Common myeloid progenitor, CD34-positive (primary cell): ENCODE data around the gene LAMA4.
"Not testable (repeated sequence)": the region's sequence is repeated elsewhere in the genome, so short reads cannot be mapped to it uniquely, and the experiment has no call there.

Source experiments
- CTCF ChIA-PET: fragments of 350-600 bp; sonication (Branson Sonifier 250); formaldehyde crosslinking; loops from one replicate; lab custom pipeline; 2021; ENCODE audit warnings: antibody characterized with exemption; lab: Charles Lee
- POLR2A ChIA-PET: fragments of 350-600 bp; sonication (Branson Sonifier 250); formaldehyde crosslinking; loops from one replicate; lab custom pipeline; 2021; ENCODE audit warnings: antibody characterized with exemption; lab: Charles Lee
- DNase-seq, 3 donors: peaks; one replicate each; pipeline versions ENCODE4 v3.0.0 to v3.0.0-alpha.2; 2013
- H3K27ac ChIP-seq, 2 experiments: 1 replicate in 1 of 2; 2 replicates in 1 of 2; pipeline ENCODE4 v1.7.0; 2013; ENCODE audit warnings: inconsistent platforms in 2 of 2, low read length in 2 of 2, mild to moderate bottlenecking in 2 of 2, low read depth in 1 of 2, moderate library complexity in 1 of 2; ENCODE audit not compliant: severe bottlenecking in 2 of 2, insufficient read depth in 1 of 2, poor library complexity in 1 of 2
- H3K27me3 ChIP-seq, 5 experiments: replicated peaks in 2 of 5; 1 replicate in 3 of 5; 2 replicates in 2 of 5; pipeline versions ENCODE4 v1.6.1 to v1.7.0; 2013; ENCODE audit warnings: low read length in 4 of 5, mild to moderate bottlenecking in 2 of 5, moderate library complexity in 2 of 5, inconsistent platforms in 1 of 5; ENCODE audit not compliant: insufficient read depth in 5 of 5, control insufficient read depth in 4 of 5
- H3K36me3 ChIP-seq, 4 experiments: 1 replicate in 2 of 4; 2 replicates in 2 of 4; pipeline versions ENCODE4 v1.6.1 to v1.7.0; 2013; ENCODE audit warnings: low read length in 3 of 4, control low read depth in 1 of 4, mild to moderate bottlenecking in 1 of 4; ENCODE audit not compliant: control insufficient read depth in 4 of 4, insufficient read depth in 4 of 4
- H3K4me1 ChIP-seq, 4 experiments: 1 replicate in 3 of 4; 2 replicates in 1 of 4; pipeline versions ENCODE4 v1.6.1 to v1.7.1; 2013; ENCODE audit warnings: low read length in 3 of 4, mild to moderate bottlenecking in 3 of 4, control low read depth in 1 of 4, inconsistent platforms in 1 of 4, moderate library complexity in 1 of 4; ENCODE audit not compliant: control insufficient read depth in 4 of 4, insufficient read depth in 4 of 4; ENCODE audit errors: control extremely low read depth in 1 of 4
- H3K4me3 ChIP-seq, 7 experiments: 1 replicate in 4 of 7; 2 replicates in 3 of 7; pipeline versions ENCODE4 v1.5.1 to v1.7.0; 2013; ENCODE audit warnings: mild to moderate bottlenecking in 7 of 7, low read length in 6 of 7, moderate library complexity in 6 of 7, inconsistent platforms in 2 of 7, low read depth in 2 of 7, control low read depth in 1 of 7; ENCODE audit not compliant: insufficient read depth in 4 of 7, control insufficient read depth in 1 of 7; ENCODE audit errors: extremely low read depth in 1 of 7
- H3K9me3 ChIP-seq, 5 experiments: 1 replicate in 4 of 5; 2 replicates in 1 of 5; pipeline versions ENCODE4 v1.6.1 to v1.7.1; 2013; ENCODE audit warnings: low read length in 4 of 5, mild to moderate bottlenecking in 2 of 5, inconsistent platforms in 1 of 5, low read depth in 1 of 5, moderate library complexity in 1 of 5; ENCODE audit not compliant: control insufficient read depth in 4 of 5, insufficient read depth in 2 of 5; ENCODE audit errors: control extremely low read depth in 1 of 5
- WGBS: methylation state at CpG from one replicate; pipeline ENCODE4 v1.1.5; 2013; ENCODE audit not compliant: insufficient coverage; 5-methylcytosine and 5-hydroxymethylcytosine counted together

Gene LAMA4

DNA sequence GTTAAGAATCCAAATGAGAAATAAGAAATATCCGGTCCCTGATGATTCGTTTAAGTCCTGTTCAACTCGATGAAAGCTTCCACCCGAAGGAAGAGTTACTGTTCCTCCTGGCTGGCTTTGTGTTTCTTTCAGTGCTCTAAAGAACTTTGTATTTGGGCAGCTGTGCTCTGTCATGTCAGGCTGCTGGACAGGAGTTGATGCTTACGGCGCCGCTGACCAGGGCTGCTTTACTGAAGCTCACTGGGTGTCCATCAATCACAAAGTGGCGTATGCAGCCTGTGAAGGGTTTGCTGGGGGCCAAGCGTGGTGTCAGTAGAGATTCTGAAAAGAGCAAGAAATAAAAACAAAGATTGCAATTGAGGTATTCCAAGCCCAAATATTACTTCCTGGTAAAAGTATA lies 145.1 kb downstream of the LAMA4 start:
- Histone ChIP-seq H3K27ac (no peak overlapping the region), H3K4me1 (no peaks in the 10 kb centered on the region), H3K4me3 (no peak overlapping the region), H3K27me3 (no peaks in the 10 kb centered on the region), H3K9me3 (peaks cover 0 to 5% (median 0%) of the 10 kb centered on the region in 5 experiments), H3K36me3 (no peaks in the 10 kb centered on the region)
- DNase-seq = no peak
- POLR2A ChIA-PET = no interaction called here
- WGBS = 92% methylated on average over 8 of the region's 9 CpGs
- CTCF ChIA-PET = interaction anchor here (1.5 kb wide), 1 partner anchor 55 kb away, joined by 3 read pairs; no protein-coding TSS in a partner anchor

GRCh38 chr6:112106562-112106961 lies 147.8 kb downstream of the LAMA4 start:
- Histone ChIP-seq H3K27me3 (no peaks in the 10 kb centered on the region), H3K9me3 (peaks cover 0 to 5% (median 0%) of the 10 kb centered on the region in 5 experiments), H3K36me3 (no peaks in the 10 kb centered on the region), H3K27ac (no peak overlapping the region), H3K4me1 (no peaks in the 10 kb centered on the region), H3K4me3 (no peak overlapping the region)
- ChIA-PET POLR2A (no interaction called here), CTCF (interaction anchor here (1.8 kb wide), 1 partner anchor 17 kb away, joined by 5 read pairs; no protein-coding TSS in a partner anchor)
- WGBS = no CpG with 5 or more reads among the region's 2 CpGs
- no peak for DNase-seq

GRCh38 chr6:112106026-112106425 lies 148.3 kb downstream of the LAMA4 start:
- H3K36me3 ChIP-seq, H3K27ac ChIP-seq, H3K27me3 ChIP-seq, CTCF ChIA-PET, H3K9me3 ChIP-seq, POLR2A ChIA-PET, H3K4me3 ChIP-seq, H3K4me1 ChIP-seq, DNase-seq: not testable (repeated sequence)
- no CpG with 5 or more reads among the region's 2 CpGs for WGBS

DNA sequence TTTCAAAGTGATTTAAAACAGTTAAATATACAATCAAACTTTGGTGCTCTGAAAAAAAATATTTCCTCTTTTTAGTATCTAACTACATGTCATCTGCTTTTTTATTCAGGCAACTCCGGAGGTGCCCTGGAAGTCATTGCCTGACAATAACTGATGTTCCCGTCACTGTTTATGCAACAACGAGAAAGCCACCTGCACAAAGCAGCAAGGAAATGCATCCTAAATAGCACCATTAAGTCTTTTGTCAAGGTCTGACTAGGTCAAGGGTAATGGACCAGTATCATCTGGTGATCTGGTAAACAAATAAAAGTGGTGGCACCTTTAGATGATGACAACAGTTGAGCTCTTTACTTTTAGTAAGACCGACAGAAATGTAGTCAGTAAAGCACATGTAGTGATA lies 153.8 kb downstream of the LAMA4 start:
- no peaks in the 10 kb centered on the region for H3K4me1 ChIP-seq
- peaks cover 0 to 11% (median 2%) of the 10 kb centered on the region in 4 experiments for H3K36me3 ChIP-seq
- H3K4me3 ChIP-seq = no peak overlapping the region
- ChIA-PET POLR2A (no interaction called here), CTCF (interaction anchor here (0.6 kb wide), 2 partner anchors 585 to 1100 kb away, joined by 3 to 4 read pairs; no protein-coding TSS in a partner anchor)
- no peaks in the 10 kb centered on the region for H3K27me3 ChIP-seq
- H3K9me3 ChIP-seq = peaks cover 0 to 2% (median 0%) of the 10 kb centered on the region in 5 experiments
- WGBS = 95% methylated on average over 3 of the region's 4 CpGs
- H3K27ac ChIP-seq = no peak overlapping the region
- no peak for DNase-seq

DNA sequence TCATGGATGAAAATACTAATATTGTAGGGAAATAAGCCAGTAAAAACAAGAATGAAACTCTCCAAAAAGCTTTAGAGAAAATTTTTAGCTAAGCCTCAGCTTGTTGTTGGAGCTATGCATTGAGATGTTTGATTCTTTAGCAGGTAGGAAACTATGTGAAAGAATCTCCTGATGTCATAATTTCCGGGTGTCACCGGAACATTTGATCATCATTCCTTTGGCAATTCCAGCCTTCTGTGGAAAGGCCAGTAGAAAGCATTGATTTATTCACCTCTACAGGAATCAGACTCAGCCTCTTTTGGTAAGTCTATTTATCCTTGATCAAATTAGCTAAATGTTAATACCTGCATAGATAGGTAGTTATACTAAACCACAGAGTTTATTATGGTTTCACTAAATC lies 157.5 kb downstream of the LAMA4 start:
- Histone ChIP-seq H3K4me3 (no peak overlapping the region), H3K27me3 (no peaks in the 10 kb centered on the region), H3K36me3 (peaks cover 0 to 11% (median 2%) of the 10 kb centered on the region in 4 experiments), H3K9me3 (peaks cover 0 to 2% (median 0%) of the 10 kb centered on the region in 5 experiments), H3K27ac (no peak overlapping the region), H3K4me1 (no peaks in the 10 kb centered on the region)
- WGBS = 100% methylated on average over 2 of the region's 2 CpGs
- CTCF ChIA-PET = interaction anchor here (1.1 kb wide), 1 partner anchor 66 kb away, joined by 3 read pairs; no protein-coding TSS in a partner anchor
- POLR2A ChIA-PET = no interaction called here
- no peak for DNase-seq

- peaks cover 0 to 10% (median 4%) of the 10 kb centered on the region in 4 experiments for H3K4me1 ChIP-seq
- H3K4me3 ChIP-seq = peak overlapping the region; percentile 88 to 99 (median 94)
- H3K9me3 ChIP-seq = no peaks in the 10 kb centered on the region
- WGBS = 40% methylated on average over 3 of the region's 7 CpGs
- no peaks in the 10 kb centered on the region for H3K27me3 ChIP-seq
- H3K27ac ChIP-seq = peak overlapping the region; percentile 85 to 96
- DNase-seq = no peak
- ChIA-PET POLR2A (interaction anchor here (1.5 kb wide), 1 partner anchor 67 kb away, joined by 4 read pairs; no protein-coding TSS in a partner anchor), CTCF (interaction anchor here (0.7 to 3.1 kb wide), 9 partner anchors 13 to 140 kb away, joined by 3 to 21 read pairs (median 5); no protein-coding TSS in a partner anchor)
- peaks cover 0 to 11% (median 3%) of the 10 kb centered on the region in 4 experiments for H3K36me3 ChIP-seq
Observed at GRCh38 chr6:112087916-112088315, 166.5 kb downstream of the LAMA4 start.

DNA sequence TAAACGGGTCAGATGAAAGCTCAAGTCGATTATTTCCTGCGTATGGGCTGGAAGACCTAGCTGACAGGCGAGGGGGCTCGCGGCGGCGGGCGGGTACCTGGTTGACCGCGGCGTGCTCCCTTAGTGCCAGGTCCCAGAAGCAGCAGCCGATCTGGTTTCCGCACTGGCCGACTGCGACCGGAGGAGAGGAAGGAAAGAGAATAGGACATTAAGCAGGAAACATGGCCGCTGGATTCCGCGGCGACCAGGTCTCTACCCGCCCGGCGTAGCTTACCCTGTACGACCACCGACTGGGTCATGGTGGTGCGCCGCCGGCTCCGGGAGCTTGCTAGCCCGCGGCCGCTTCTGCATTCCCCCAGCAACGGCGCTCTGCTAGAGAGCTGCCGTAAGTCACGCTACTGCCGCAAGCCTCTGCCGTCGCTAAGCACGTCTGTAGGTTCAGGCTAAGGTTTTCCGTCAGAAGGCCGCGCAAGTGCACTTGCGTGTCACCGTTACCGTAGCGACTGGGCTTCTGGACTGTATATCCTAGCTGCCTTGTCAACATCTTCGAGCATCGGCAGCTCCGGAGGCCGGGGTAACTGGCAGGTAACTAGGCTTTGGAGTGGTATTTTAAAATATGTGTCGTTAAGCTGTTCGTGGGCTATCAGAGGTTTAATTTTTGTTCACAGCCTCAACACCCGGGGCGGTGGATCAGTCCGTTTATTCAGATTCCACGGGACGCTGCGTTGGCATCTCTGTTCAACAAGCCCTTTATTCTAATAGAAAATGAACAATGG lies 167.0 kb downstream of the LAMA4 start, which contains the start of the genes FAM229B and TUBE1:
Gene FAM229B (plus strand): TSS at position 456 of the 776 bp plus-strand sequence. CDS start 11,693 bp downstream, outside the sequence.
Gene TUBE1 (minus strand): TSS at position 347 of the 776 bp plus-strand sequence. CDS start 48 bp downstream, at position 299.
- POLR2A ChIA-PET = interaction anchor here (1.5 kb wide), 1 partner anchor 67 kb away, joined by 4 read pairs; no protein-coding TSS in a partner anchor
- WGBS = 0% methylated on average over 46 of the region's 60 CpGs

More for the DNA sequence above, 167.0 kb downstream of the LAMA4 start, which contains the start of the genes FAM229B and TUBE1:
- Histone ChIP-seq H3K36me3 (peaks cover 0 to 11% (median 6%) of the 10 kb centered on the region in 4 experiments), H3K27me3 (no peaks in the 10 kb centered on the region), H3K4me3 (peak within 1 kb of the TSS; percentile 88 to 99 (median 94)), H3K4me1 (peaks cover 0 to 10% (median 4%) of the 10 kb centered on the region in 4 experiments), H3K27ac (peak within 1 kb of the TSS; percentile 85 to 96), H3K9me3 (no peaks in the 10 kb centered on the region)
- CTCF ChIA-PET = interaction anchor here (0.7 to 3.1 kb wide), 12 partner anchors 12 to 140 kb away, joined by 3 to 21 read pairs (median 3); no protein-coding TSS in a partner anchor
- peak; percentile 98 to 100 (median 99) for DNase-seq
